AG10803 (cell line): Measurements from ENCODE around the gene SETD3.

Experiments
- DNase-seq: peaks from one replicate; pipeline ENCODE4 v3.0.0; 2010; ENCODE audit warnings: low read depth
- H3K4me3 ChIP-seq: 2 replicates; pipeline ENCODE4 v1.5.1; 2011; ENCODE audit warnings: mild to moderate bottlenecking, low read length, control low read depth
- CTCF ChIP-seq: conservative IDR thresholded peaks from 2 replicates; pipeline ENCODE4 v1.5.1; 2011; ENCODE audit warnings: mild to moderate bottlenecking, low read length, control low read depth, inconsistent platforms

The SETD3 gene

GRCh38 chr14:99423434-99423833 is 57.2 kb downstream of the SETD3 start:
- DNase-seq, result no peak
- no peak overlapping the region for H3K4me3 ChIP-seq
- TF ChIP-seq CTCF, result no peak

- no peak for TF ChIP-seq CTCF
- no peak for DNase-seq
- H3K4me3 ChIP-seq, result no peak overlapping the region
Observed at GRCh38 chr14:99422228-99423010, 58.2 kb downstream of the SETD3 start.

- no peak for DNase-seq
- no peak for TF ChIP-seq CTCF
- H3K4me3 ChIP-seq, result no peak overlapping the region
Observed at GRCh38 chr14:99420711-99421110, 59.9 kb downstream of the SETD3 start.

GRCh38 chr14:99419905-99420304 is 60.8 kb downstream of the SETD3 start:
- DNase-seq, result no peak
- no peak for TF ChIP-seq CTCF
- no peak overlapping the region for H3K4me3 ChIP-seq

GRCh38 chr14:99418242-99418641 is 62.4 kb downstream of the SETD3 start:
- no peak for TF ChIP-seq CTCF
- DNase-seq, result no peak

GRCh38 chr14:99416909-99417308 is 63.8 kb downstream of the SETD3 start:
- TF ChIP-seq CTCF, result no peak
- no peak for DNase-seq
- no peak overlapping the region for H3K4me3 ChIP-seq

More at GRCh38 chr14:99418242-99418641, 62.4 kb downstream of the SETD3 start:
- H3K4me3 ChIP-seq, result no peak overlapping the region
